Psoas muscle (tissue), 8 donors: ENCODE results near the gene PRMT5. TPM values are rescaled to one million over a fixed set of nuclear protein-coding genes. Genes with fewer than 3 reads are reported as not detected.

Source experiments
- ATAC-seq, 4 donors: fragments of 200-7000 bp; cut with Tn5 transposase; one replicate each; pipeline ENCODE4 v1.9.1; 2020; ENCODE audit warnings: moderate library complexity in 3 of 4, mild to moderate bottlenecking in 2 of 4
- DNase-seq, 2 donors: peaks; one replicate each; pipeline ENCODE4 v3.0.0-alpha.2; 2020
- H3K27ac ChIP-seq: fragments of 200-600 bp; one replicate; pipeline ENCODE4 v1.8.0; 2022
- H3K27me3 ChIP-seq, 3 donors: fragments of 200-600 bp in 1 of 3; one replicate each; pipeline versions ENCODE4 v1.6.1 to v1.8.0; 2013 to 2022; ENCODE audit warnings: low read length in 2 of 3, mild to moderate bottlenecking in 2 of 3, moderate library complexity in 1 of 3; ENCODE audit not compliant: insufficient read depth in 3 of 3
- H3K36me3 ChIP-seq, 2 donors: fragments of 200-600 bp in 1 of 2; one replicate each; pipeline versions ENCODE4 v1.6.1 to v1.8.0; 2013 to 2022; ENCODE audit warnings: low read depth in 1 of 2, mild to moderate bottlenecking in 1 of 2, moderate library complexity in 1 of 2; ENCODE audit not compliant: insufficient read depth in 1 of 2
- H3K4me1 ChIP-seq: fragments of 200-600 bp; one replicate; pipeline ENCODE4 v1.8.0; 2022
- H3K4me3 ChIP-seq: fragments of 200-600 bp; one replicate; pipeline ENCODE4 v1.8.0; 2022; ENCODE audit warnings: mild to moderate bottlenecking
- H3K9me3 ChIP-seq: fragments of 200-600 bp; one replicate; pipeline ENCODE4 v1.8.0; 2022
- CTCF ChIP-seq: fragments of 200-600 bp; IDR thresholded peaks from one replicate; pipeline ENCODE4 v1.8.0; 2022; ENCODE audit warnings: antibody characterized with exemption
- WGBS, 3 donors: extraction: QIAGEN DNeasy Blood & Tissue Kit; methylation state at CpG; one replicate each; pipeline versions ENCODE4 v1.1.6 to v1.1.7; 2013; 5-methylcytosine and 5-hydroxymethylcytosine counted together
- intact Hi-C, 2 donors: fragments of 100-400 bp; cut with DNase I; formaldehyde crosslinking; loops; one replicate each; pipeline versions ENCODE4 v1.11.0 to v1.14.2; 2022
- polyA plus RNA-seq, 3 donors: library from polyadenylated mRNA; stranded (reverse); fragments of 200-250 nt; gene quantifications; one replicate each; pipeline ENCODE4 v1.2.3, GENCODE V29; 2013
- total RNA-seq, 4 donors: library from RNA; stranded (reverse); fragmentation: NEBNext Ultra II Directional in 2 of 4; extraction: Animal tissue kit (Norgen Biotek cat#: 25700) in 2 of 4; gene quantifications; one replicate each; pipeline versions ENCODE4 v1.2.1 to v1.2.4, GENCODE V29; 2021 to 2023
- donor health status: healthy with polysubstance abuse.
- donor health status: DM: no; HTN: no; CAD: no; lungs with moderate emphysema.
- donor health status: Bipolar disorder and iron deficiency.
- donor health status: healthy.
- donor health status: DM: yes; HTN: yes; CAD: no.
- donor health status: DM: no; HTN: no; CAD: no.
- donor health status: DM: no; HTN: no; CAD: no.
- donor health status: DM: yes; HTN: yes; CAD: no.

PRMT5 gene
- total and polyA plus RNA-seq, 7 donors: 45.3 to 99.5 (median 76.1) TPM

GRCh38 chr14:22883173-22883976 lies 45.8 kb downstream of the PRMT5 start, which contains the start of gene REM2:
Gene REM2, plus strand, starts transcription at chr14:22883222. Its CDS starts 66 bp downstream, at chr14:22883288.
- intact Hi-C loops: no loop called here
- H3K9me3 ChIP-seq: no peaks in the 10 kb centered on the region
- ATAC-seq (no peak), DNase-seq (no peak)
- no peak within 1 kb of the TSS for H3K4me3 ChIP-seq
- H3K27ac ChIP-seq: no peak within 1 kb of the TSS
- peaks cover 0 to 9% of the 10 kb centered on the region in 2 donors for H3K36me3 ChIP-seq
- H3K4me1 ChIP-seq: no peaks in the 10 kb centered on the region
- TF ChIP-seq CTCF: no peak
- WGBS, 3 donors: 22 to 31% (median 27%) methylated on average over 13 to 15 of the region's 15 CpGs
- peaks cover 0 to 26% (median 0%) of the 10 kb centered on the region in 3 donors for H3K27me3 ChIP-seq

GRCh38 chr14:22882529-22883172 lies 46.5 kb downstream of the PRMT5 start:
- no peak for TF ChIP-seq CTCF
- H3K4me3 ChIP-seq: no peak overlapping the region
- H3K4me1 ChIP-seq: no peaks in the 10 kb centered on the region
- H3K27ac ChIP-seq: no peak overlapping the region
- intact Hi-C loops: no loop called here
- DNase-seq (no peak), ATAC-seq (peak in 3 of 4 donors; percentile 13 to 26 (median 20))
- WGBS, 3 donors: 22 to 28% (median 26%) methylated on average over 6 of the region's 6 CpGs
- no peaks in the 10 kb centered on the region for H3K9me3 ChIP-seq
- peaks cover 0 to 16% of the 10 kb centered on the region in 2 donors for H3K36me3 ChIP-seq
- H3K27me3 ChIP-seq: peaks cover 0 to 20% (median 0%) of the 10 kb centered on the region in 3 donors

GRCh38 chr14:22882064-22882463 lies 47.1 kb downstream of the PRMT5 start:
- ATAC-seq: no peak
- no peak overlapping the region for H3K27ac ChIP-seq
- peaks cover 0 to 22% of the 10 kb centered on the region in 2 donors for H3K36me3 ChIP-seq
- WGBS, 3 donors: 27 to 40% (median 34%) methylated on average over 7 of the region's 7 CpGs
- H3K27me3 ChIP-seq: peaks cover 0 to 20% (median 0%) of the 10 kb centered on the region in 3 donors
- H3K4me3 ChIP-seq: no peak overlapping the region
- H3K9me3 ChIP-seq: no peaks in the 10 kb centered on the region
- no peak for DNase-seq
- intact Hi-C loops: no loop called here
- no peaks in the 10 kb centered on the region for H3K4me1 ChIP-seq
- TF ChIP-seq CTCF: no peak

- TF ChIP-seq CTCF: no peak
- Histone ChIP-seq H3K36me3 (peaks cover 0 to 57% of the 10 kb centered on the region in 2 donors), H3K9me3 (no peaks in the 10 kb centered on the region), H3K27ac (no peak overlapping the region), H3K27me3 (peaks cover 0 to 4% (median 0%) of the 10 kb centered on the region in 3 donors), H3K4me3 (no peak overlapping the region), H3K4me1 (no peaks in the 10 kb centered on the region)
- intact Hi-C loops: no loop called here
- no peak for ATAC-seq
- WGBS, 3 donors: 73 to 79% (median 76%) methylated on average over 8 of the region's 8 CpGs
- DNase-seq: no peak
Observed at GRCh38 chr14:22878271-22879246, 50.6 kb downstream of the PRMT5 start.
